Mesenchymal stem cell (in vitro differentiated cells and primary cell): ENCODE measurements around the gene KDM8. TPM values are rescaled to one million over a fixed set of nuclear protein-coding genes. Genes with fewer than 3 reads are reported as not detected.
A peak's percentile ranks its signal among the peaks of the same experiment; 100 is the strongest.

ENCODE experiments used
- DNase-seq: peaks from one replicate; pipeline ENCODE4 v3.0.0-alpha.2; 2013
- H2AFZ ChIP-seq: one replicate; pipeline ENCODE4 v1.6.1; 2013; ENCODE audit warnings: low read depth, mild to moderate bottlenecking, control low read depth, inconsistent platforms, low read length, moderate library complexity
- H2AK5ac ChIP-seq: 2 replicates; pipeline ENCODE4 v1.6.1; 2013; ENCODE audit warnings: low read length, moderate library complexity, mild to moderate bottlenecking, inconsistent platforms; ENCODE audit not compliant: severe bottlenecking
- H2BK120ac ChIP-seq: one replicate; pipeline ENCODE4 v1.6.1; 2013; ENCODE audit warnings: low read depth, mild to moderate bottlenecking, inconsistent platforms, low read length, moderate library complexity
- H2BK12ac ChIP-seq, 2 experiments: one replicate each; pipeline ENCODE4 v1.6.1; 2013; ENCODE audit warnings: inconsistent platforms in 2 of 2, low read length in 2 of 2, mild to moderate bottlenecking in 2 of 2, moderate library complexity in 2 of 2, control low read depth in 1 of 2
- H2BK15ac ChIP-seq: one replicate; pipeline ENCODE4 v1.6.1; 2013; ENCODE audit warnings: mild to moderate bottlenecking, low read depth, inconsistent platforms; ENCODE audit not compliant: poor library complexity, severe bottlenecking
- H2BK5ac ChIP-seq: 2 replicates; pipeline ENCODE4 v1.6.1; 2013; ENCODE audit warnings: low read depth, mild to moderate bottlenecking, low read length, control low read depth, inconsistent platforms; ENCODE audit not compliant: poor library complexity, severe bottlenecking
- H3K14ac ChIP-seq, 2 experiments: one replicate each; pipeline ENCODE4 v1.6.1; 2013; ENCODE audit warnings: inconsistent platforms in 2 of 2, low read length in 2 of 2, control low read depth in 1 of 2, mild to moderate bottlenecking in 1 of 2, moderate library complexity in 1 of 2
- H3K18ac ChIP-seq, 2 experiments: one replicate each; pipeline ENCODE4 v1.6.1; 2013; ENCODE audit warnings: inconsistent platforms in 2 of 2, low read length in 2 of 2, control low read depth in 1 of 2, low read depth in 1 of 2, mild to moderate bottlenecking in 1 of 2
- H3K23ac ChIP-seq, 2 experiments: one replicate each; pipeline ENCODE4 v1.6.1; 2013; ENCODE audit warnings: inconsistent platforms in 2 of 2, low read length in 2 of 2, mild to moderate bottlenecking in 2 of 2, moderate library complexity in 2 of 2, control low read depth in 1 of 2
- H3K27ac ChIP-seq: 2 replicates; pipeline ENCODE4 v1.5.1; 2013; ENCODE audit warnings: mild to moderate bottlenecking, moderate library complexity, low read length, control low read depth, inconsistent platforms; ENCODE audit not compliant: poor library complexity, severe bottlenecking
- H3K27me3 ChIP-seq, 2 experiments: 2 replicates each; pipeline versions ENCODE4 v1.6.1 to v1.7.0; 2013; ENCODE audit warnings: low read length in 2 of 2, mild to moderate bottlenecking in 2 of 2, moderate library complexity in 2 of 2, control low read depth in 1 of 2, inconsistent platforms in 1 of 2; ENCODE audit not compliant: control insufficient read depth in 1 of 2, insufficient read depth in 1 of 2
- H3K36me3 ChIP-seq, 2 experiments: 2 replicates each; pipeline versions ENCODE4 v1.6.1 to v1.7.0; 2013; ENCODE audit warnings: low read length in 2 of 2, control low read depth in 1 of 2, inconsistent platforms in 1 of 2, low read depth in 1 of 2, mild to moderate bottlenecking in 1 of 2; ENCODE audit not compliant: insufficient read depth in 2 of 2, control insufficient read depth in 1 of 2
- H3K4ac ChIP-seq, 2 experiments: one replicate each; pipeline ENCODE4 v1.6.1; 2013; ENCODE audit warnings: inconsistent platforms in 2 of 2, low read length in 2 of 2, mild to moderate bottlenecking in 2 of 2, moderate library complexity in 2 of 2, control low read depth in 1 of 2, low read depth in 1 of 2
- H3K4me1 ChIP-seq: 2 replicates; pipeline ENCODE4 v1.6.1; 2013; ENCODE audit warnings: low read depth, low read length, control low read depth; ENCODE audit not compliant: control insufficient read depth, insufficient read depth
- H3K4me2 ChIP-seq: 2 replicates; pipeline ENCODE4 v1.6.1; 2013; ENCODE audit warnings: low read length, mild to moderate bottlenecking, inconsistent platforms; ENCODE audit not compliant: poor library complexity, severe bottlenecking
- H3K4me3 ChIP-seq, 2 experiments: 2 replicates each; pipeline versions ENCODE4 v1.5.1 to v1.7.0; 2013; ENCODE audit warnings: low read length in 2 of 2, mild to moderate bottlenecking in 2 of 2, control low read depth in 1 of 2, low read depth in 1 of 2; ENCODE audit not compliant: insufficient read depth in 1 of 2
- H3K79me1 ChIP-seq: replicated peaks from 2 replicates; pipeline ENCODE4 v1.6.1; 2013; ENCODE audit warnings: mild to moderate bottlenecking, control low read depth, low read length, inconsistent platforms; ENCODE audit not compliant: poor library complexity, severe bottlenecking
- H3K9ac ChIP-seq: 2 replicates; pipeline ENCODE4 v1.7.0; 2013; ENCODE audit warnings: mild to moderate bottlenecking, low read length, moderate library complexity
- H3K9me3 ChIP-seq: 2 replicates; pipeline ENCODE4 v1.7.0; 2013; ENCODE audit warnings: mild to moderate bottlenecking, low read length; ENCODE audit not compliant: control insufficient read depth
- H4K8ac ChIP-seq: one replicate; pipeline ENCODE4 v1.6.1; 2013; ENCODE audit warnings: inconsistent platforms, mild to moderate bottlenecking, low read length, moderate library complexity
- H4K91ac ChIP-seq: one replicate; pipeline ENCODE4 v1.6.1; 2013; ENCODE audit warnings: mild to moderate bottlenecking, low read length, inconsistent platforms
- WGBS: methylation state at CpG from one replicate; pipeline ENCODE4 v1.1.7; 2013; ENCODE audit warnings: mixed read lengths; 5-methylcytosine and 5-hydroxymethylcytosine counted together
- polyA plus RNA-seq, 2 experiments: library from polyadenylated mRNA; stranded (reverse); fragments of 200-250 nt; gene quantifications; one replicate each; pipeline ENCODE4 v1.2.3, GENCODE V29; 2013

KDM8 gene
- polyA plus RNA-seq (2013, experiment 1 of 2) = 1.9 TPM
- 1.7 TPM for polyA plus RNA-seq (2013, experiment 2 of 2)

GRCh38 chr16:27203507-27204311 is at the start of gene KDM8:
KDM8 (plus strand) TSS chr16:27203526; CDS start chr16:27210124, 6,598 bp downstream.
- peak; percentile 99 for DNase-seq
- Histone ChIP-seq H4K8ac (peak within 1 kb of the TSS; percentile 100), H2BK15ac (peak within 1 kb of the TSS; percentile 55), H2BK120ac (peak within 1 kb of the TSS; percentile 76), H3K23ac (peak within 1 kb of the TSS in 1 of 2 experiments; percentile 67), H3K79me1 (peaks cover 17% of the 10 kb centered on the region), H3K9me3 (no peaks in the 10 kb centered on the region), H3K36me3 (no peaks in the 10 kb centered on the region), H3K27me3 (no peaks in the 10 kb centered on the region), H2BK5ac (peak within 1 kb of the TSS; percentile 94), H2BK12ac (no peak within 1 kb of the TSS), H4K91ac (peak within 1 kb of the TSS; percentile 87), H3K27ac (peak within 1 kb of the TSS; percentile 99), H3K14ac (peak within 1 kb of the TSS in 1 of 2 experiments; percentile 92), H3K4me1 (peaks cover 6% of the 10 kb centered on the region), H3K18ac (peak within 1 kb of the TSS; percentile 93 to 96), H2AFZ (peak within 1 kb of the TSS; percentile 91), H3K4me3 (peak within 1 kb of the TSS; percentile 81 to 88), H3K4ac (peak within 1 kb of the TSS; percentile 90 to 98), H2AK5ac (no peak within 1 kb of the TSS), H3K9ac (peak within 1 kb of the TSS; percentile 97), H3K4me2 (peak within 1 kb of the TSS; percentile 64)
- under 1% methylated on average over 70 of the region's 70 CpGs for WGBS

- no peak overlapping the region for H2BK5ac ChIP-seq
- H4K91ac ChIP-seq = no peak overlapping the region
- no peak overlapping the region for H3K14ac ChIP-seq
- H3K79me1 ChIP-seq = no peaks in the 10 kb centered on the region
- no peaks in the 10 kb centered on the region for H3K36me3 ChIP-seq
- H3K4me1 ChIP-seq = peaks cover 3% of the 10 kb centered on the region
- no peak overlapping the region for H2AK5ac ChIP-seq
- no peaks in the 10 kb centered on the region for H3K27me3 ChIP-seq
- H2BK15ac ChIP-seq = no peak overlapping the region
- H2BK12ac ChIP-seq = no peak overlapping the region
- peak overlapping the region; percentile 65 for H3K9ac ChIP-seq
- H3K23ac ChIP-seq = no peak overlapping the region
- H3K27ac ChIP-seq = no peak overlapping the region
- H3K18ac ChIP-seq = no peak overlapping the region
- WGBS = 26% methylated on average over 19 of the region's 24 CpGs
- DNase-seq = peak; percentile 43
- no peak overlapping the region for H3K4ac ChIP-seq
- H4K8ac ChIP-seq = no peak overlapping the region
- H2BK120ac ChIP-seq = no peak overlapping the region
- H3K4me3 ChIP-seq = no peak overlapping the region
- peak overlapping the region; percentile 3 for H3K4me2 ChIP-seq
- no peaks in the 10 kb centered on the region for H3K9me3 ChIP-seq
- H2AFZ ChIP-seq = no peak overlapping the region
Observed at GRCh38 chr16:27154705-27155521, 48.4 kb upstream of the KDM8 start.

GRCh38 chr16:27156579-27156978 is 46.7 kb upstream of the KDM8 start:
- peaks cover 3% of the 10 kb centered on the region for H3K4me1 ChIP-seq
- WGBS = 48% methylated on average over 3 of the region's 3 CpGs

GRCh38 chr16:27161398-27161797 is 41.9 kb upstream of the KDM8 start:
- H2BK12ac ChIP-seq = no peak overlapping the region
- H3K18ac ChIP-seq = no peak overlapping the region
- H3K79me1 ChIP-seq = no peaks in the 10 kb centered on the region
- no peak overlapping the region for H4K8ac ChIP-seq
- no peak overlapping the region for H3K14ac ChIP-seq
- H2BK120ac ChIP-seq = no peak overlapping the region
- DNase-seq = no peak
- H3K36me3 ChIP-seq = no peaks in the 10 kb centered on the region
- H3K27me3 ChIP-seq = no peaks in the 10 kb centered on the region
- H3K4ac ChIP-seq = no peak overlapping the region
- no peak overlapping the region for H3K4me3 ChIP-seq
- no peak overlapping the region for H2AFZ ChIP-seq
- WGBS = 76% methylated on average over 3 of the region's 3 CpGs
- H3K4me1 ChIP-seq = no peaks in the 10 kb centered on the region
- no peak overlapping the region for H4K91ac ChIP-seq
- H3K9me3 ChIP-seq = peaks cover 6% of the 10 kb centered on the region
- no peak overlapping the region for H3K4me2 ChIP-seq
- H3K9ac ChIP-seq = no peak overlapping the region
- H2BK15ac ChIP-seq = no peak overlapping the region
- no peak overlapping the region for H2AK5ac ChIP-seq
- H3K27ac ChIP-seq = no peak overlapping the region
- no peak overlapping the region for H3K23ac ChIP-seq
- H2BK5ac ChIP-seq = no peak overlapping the region

More at GRCh38 chr16:27156579-27156978, 46.7 kb upstream of the KDM8 start:
- H4K8ac ChIP-seq = no peak overlapping the region
- DNase-seq = peak; percentile 11
- H2BK15ac ChIP-seq = no peak overlapping the region
- no peak overlapping the region for H3K9ac ChIP-seq
- no peak overlapping the region for H3K4me2 ChIP-seq
- no peaks in the 10 kb centered on the region for H3K27me3 ChIP-seq
- no peak overlapping the region for H2BK12ac ChIP-seq
- H3K23ac ChIP-seq = no peak overlapping the region
- no peaks in the 10 kb centered on the region for H3K9me3 ChIP-seq
- H3K18ac ChIP-seq = no peak overlapping the region
- H3K27ac ChIP-seq = no peak overlapping the region
- H2BK5ac ChIP-seq = no peak overlapping the region
- no peaks in the 10 kb centered on the region for H3K79me1 ChIP-seq
- H3K14ac ChIP-seq = no peak overlapping the region
- no peak overlapping the region for H3K4ac ChIP-seq
- no peak overlapping the region for H4K91ac ChIP-seq
- no peak overlapping the region for H2BK120ac ChIP-seq
- H3K4me3 ChIP-seq = no peak overlapping the region
- H2AFZ ChIP-seq = no peak overlapping the region
- H3K36me3 ChIP-seq = no peaks in the 10 kb centered on the region
- no peak overlapping the region for H2AK5ac ChIP-seq
